ENCODE measurements around the gene NXF1.
"Not testable (repeated sequence)": the region's sequence is repeated elsewhere in the genome, so short reads cannot be mapped to it uniquely, and the experiment has no call there.

NXF1 gene

GRCh38 chr11:62786318-62787004 is 18.8 kb downstream of the NXF1 start:
- DNase-seq, result peak; percentile 76

DNA sequence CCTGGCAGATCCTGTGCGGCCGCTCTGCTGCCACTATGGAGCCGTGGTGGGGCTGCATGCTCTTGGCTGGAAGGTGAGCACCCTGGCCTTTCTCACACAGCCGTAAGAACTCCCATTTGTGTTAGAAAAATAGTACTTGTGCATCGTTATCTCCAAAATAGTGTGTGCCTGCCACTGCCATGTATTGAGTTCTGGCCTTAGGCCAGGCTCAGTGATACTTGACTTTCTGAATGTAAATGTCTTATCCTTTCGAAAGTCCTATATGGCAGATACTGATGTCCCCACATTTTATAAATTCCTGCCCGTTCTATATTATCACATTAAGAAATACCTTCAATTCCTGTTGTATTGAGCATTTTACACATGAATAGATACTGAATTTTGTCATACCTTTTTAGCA is 22.5 kb downstream of the NXF1 start:
- no peak for DNase-seq

GRCh38 chr11:62778441-62778840 is 26.8 kb downstream of the NXF1 start:
- no peak for DNase-seq

GRCh38 chr11:62777389-62777788 is 27.9 kb downstream of the NXF1 start:
- DNase-seq, result no peak

- no peak for DNase-seq
Measured at GRCh38 chr11:62775646-62776045, 29.6 kb downstream of the NXF1 start.

DNA sequence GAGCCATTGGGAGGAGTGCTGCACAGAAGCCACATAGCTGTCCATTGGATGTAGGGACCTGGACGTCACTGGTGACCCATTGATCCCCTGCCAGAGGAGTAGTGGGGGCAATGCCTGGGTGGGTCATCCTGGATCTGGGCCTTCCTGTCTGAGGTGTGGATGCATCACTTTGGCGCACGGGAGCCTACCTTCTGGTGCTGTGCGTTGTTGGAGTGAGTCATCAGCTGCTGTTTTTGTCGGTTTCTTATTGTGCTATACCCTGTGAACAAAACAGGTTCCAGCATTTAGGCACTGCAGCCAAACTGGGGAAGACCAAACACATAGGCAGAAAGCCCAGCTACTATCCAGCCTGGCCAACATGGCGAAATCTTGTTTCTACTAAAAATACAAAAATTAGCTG is 30.8 kb downstream of the NXF1 start:
- no peak for DNase-seq

DNA sequence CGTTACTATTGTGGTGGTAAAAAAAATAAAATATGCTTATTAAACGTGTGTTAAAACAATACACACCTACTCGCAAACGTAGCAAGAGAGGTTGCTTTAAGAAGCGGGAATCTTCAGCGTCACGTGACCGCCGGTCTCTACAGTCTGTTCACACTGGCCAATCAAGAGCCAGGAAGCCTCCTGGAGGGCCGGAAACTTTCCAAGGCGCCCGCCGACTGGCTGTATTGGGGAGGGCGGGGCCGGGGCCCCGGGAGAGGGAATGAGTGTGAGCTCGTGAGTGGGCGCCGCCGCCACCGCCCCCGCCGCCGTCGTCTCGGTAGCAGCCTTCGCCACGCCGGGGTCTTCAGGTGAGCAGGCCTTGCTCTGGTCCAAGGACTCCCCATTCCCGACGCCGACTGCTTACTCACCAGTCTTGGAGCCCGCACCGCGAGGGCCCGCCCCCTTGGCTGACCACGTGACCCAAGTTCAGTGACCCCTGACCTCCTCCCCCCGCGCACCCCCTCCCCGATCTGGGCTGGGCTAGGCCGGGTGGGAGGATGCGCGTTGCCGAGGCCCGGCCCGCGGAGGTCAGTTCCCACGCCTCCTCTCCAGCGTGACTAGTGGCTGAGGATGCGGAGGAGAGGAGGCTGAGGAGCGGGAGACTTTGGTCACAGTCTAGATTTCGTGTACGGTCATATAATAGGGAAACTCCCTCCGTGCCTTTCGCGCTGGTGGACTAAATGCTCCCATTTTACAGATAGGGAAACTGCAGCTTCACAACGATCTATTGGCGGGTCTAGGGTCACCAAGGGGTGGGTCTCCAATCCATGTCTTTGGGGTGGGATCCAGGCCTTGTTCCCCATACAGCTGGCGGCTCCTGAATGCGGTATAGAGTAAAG is 33.9 kb downstream of the NXF1 start, which contains the start of gene TAF6L:
Gene TAF6L (plus strand): TSS at position 253 of the 878 bp plus-strand sequence. CDS start 4,388 bp downstream, outside the sequence.
- peak; percentile 97 for DNase-seq

- no peak for DNase-seq
Measured at GRCh38 chr11:62770778-62771143, 34.5 kb downstream of the NXF1 start.

DNA sequence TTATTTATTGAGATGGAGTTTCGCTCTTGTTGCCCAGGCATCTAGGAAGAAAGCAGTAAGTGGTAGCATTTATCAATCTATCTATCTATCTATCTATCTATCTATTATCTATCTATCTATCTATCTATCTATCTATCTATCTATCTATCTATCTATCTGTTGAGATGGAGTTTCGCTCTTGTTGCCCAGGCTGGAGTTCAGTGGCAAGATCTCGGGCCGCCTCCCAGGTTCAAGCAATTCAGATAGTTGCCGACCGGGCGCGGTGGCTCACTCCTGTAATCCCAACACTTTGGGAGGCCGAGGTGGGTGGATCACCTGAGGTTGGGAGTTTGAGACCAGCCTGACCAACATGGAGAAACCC is 44.4 kb downstream of the NXF1 start:
- not testable (repeated sequence) for DNase-seq

- no peak for DNase-seq
Measured at GRCh38 chr11:62757846-62758788, 47.1 kb downstream of the NXF1 start.

- DNase-seq, result no peak
Measured at GRCh38 chr11:62755086-62755615, 50.1 kb downstream of the NXF1 start.

- peak; percentile 100 for DNase-seq
Measured at GRCh38 chr11:62753736-62754603, 51.3 kb downstream of the NXF1 start, which contains the start of gene ZBTB3. Gene ZBTB3, minus strand, starts transcription at chr11:62754160. Its CDS starts 496 bp downstream, at chr11:62753664.

DNA sequence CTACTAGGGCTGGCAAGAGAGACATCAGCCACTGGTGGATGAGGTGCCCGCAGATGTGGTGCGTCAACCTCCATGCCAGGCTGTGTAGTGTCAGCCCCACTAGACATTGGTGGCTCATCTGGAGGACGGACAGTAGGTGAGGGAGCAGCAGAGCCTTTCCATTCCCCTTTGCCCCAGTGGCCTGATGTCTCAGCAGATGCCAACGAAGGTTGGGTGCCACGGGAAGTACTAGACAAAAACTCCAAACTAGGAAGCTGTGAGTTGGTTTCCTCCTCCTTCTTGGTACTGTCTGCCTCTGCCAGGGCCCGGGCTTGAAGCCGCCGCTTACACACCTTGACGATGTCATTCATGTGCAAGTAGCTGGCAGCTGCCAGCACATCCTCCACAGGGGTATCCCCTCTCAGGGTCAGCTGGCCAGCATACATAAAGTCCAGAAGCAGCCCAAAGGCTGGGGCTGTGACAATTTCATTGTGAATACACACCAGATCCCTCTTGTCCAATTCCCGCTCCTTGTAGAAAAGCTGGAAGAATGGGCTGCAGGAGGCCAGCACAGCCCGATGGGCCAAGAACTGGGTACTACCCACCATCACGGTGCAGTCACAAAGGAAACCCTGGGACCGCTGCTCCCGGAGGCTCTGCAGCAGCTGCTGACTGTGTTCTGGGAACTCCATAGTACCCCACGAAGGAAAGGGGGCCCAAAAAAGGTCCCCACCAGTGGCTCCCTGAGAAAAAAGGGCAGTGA is 52.1 kb downstream of the NXF1 start:
- no peak for DNase-seq

GRCh38 chr11:62752177-62752785 is 53.0 kb downstream of the NXF1 start:
- DNase-seq, result no peak

DNA sequence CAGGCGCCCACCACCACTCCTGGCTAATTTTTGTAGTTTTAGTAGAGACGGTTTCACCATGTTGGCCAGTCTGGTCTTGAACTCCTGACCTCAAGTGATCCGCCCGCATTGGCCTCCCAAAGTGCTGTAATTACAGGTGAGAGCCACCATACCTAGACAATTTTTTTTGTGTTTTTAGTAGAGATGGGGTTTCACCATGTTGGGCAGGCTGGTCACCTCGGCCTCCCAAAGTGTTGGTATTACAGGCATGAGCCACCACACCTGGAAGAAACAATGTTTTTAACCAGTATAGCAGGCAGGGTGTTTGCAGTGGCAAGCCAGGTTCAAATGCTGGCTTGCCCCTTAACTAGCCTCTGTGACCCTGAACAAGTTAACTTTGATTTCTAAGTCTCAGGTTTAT is 55.3 kb downstream of the NXF1 start:
- DNase-seq, result not testable (repeated sequence)

DNA sequence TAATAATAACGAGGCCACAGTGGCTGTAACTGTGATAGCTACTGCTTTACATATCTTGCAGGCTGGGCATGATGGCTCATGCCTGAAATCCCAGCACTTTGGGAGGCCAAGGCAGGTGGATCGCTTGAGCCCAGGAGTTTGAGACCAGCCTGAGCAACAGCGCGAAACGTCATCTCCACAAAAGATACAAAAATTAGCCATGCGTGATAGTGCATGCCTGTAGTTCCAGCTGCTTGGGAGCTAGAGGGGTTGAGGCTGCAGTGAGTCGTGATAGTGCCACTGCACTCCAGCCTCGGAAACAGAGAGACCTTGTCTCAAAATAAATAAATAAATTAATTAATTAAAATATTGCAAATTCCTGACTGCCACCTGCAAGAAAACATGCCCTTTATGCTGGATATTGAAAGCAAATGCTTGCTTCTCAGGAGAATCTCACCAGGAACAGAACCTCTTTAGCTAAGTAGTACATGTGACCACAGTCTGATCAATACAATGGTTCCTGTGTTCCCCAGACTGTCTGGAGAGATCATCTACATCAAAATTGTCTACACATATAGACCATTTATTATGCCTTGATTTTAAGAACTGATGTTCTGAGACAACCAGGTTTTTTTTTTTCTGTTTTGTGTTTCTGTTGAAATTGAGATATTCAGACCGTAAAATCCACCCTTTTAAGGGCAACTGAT is 57.6 kb downstream of the NXF1 start:
- no peak for DNase-seq

Measured in MV-4-11 (cell line).